COLO668 (cell line): Measurements from ENCODE around the gene CDKAL1.
A peak's percentile ranks its signal among the peaks of the same experiment; 100 is the strongest.
"Not testable (repeated sequence)": the region's sequence is repeated elsewhere in the genome, so short reads cannot be mapped to it uniquely, and the experiment has no call there.

Source experiments
- DNase-seq: peaks from one replicate; lab custom pipeline; 2025; ENCODE audit not compliant: unreplicated experiment; lab: John Stamatoyannopoulos, UW

Gene CDKAL1

GRCh38 chr6:21087188-21087587 is 552.9 kb downstream of the CDKAL1 start:
- DNase-seq = no peak

GRCh38 chr6:21091411-21091810 is 557.2 kb downstream of the CDKAL1 start:
- DNase-seq = no peak

- not testable (repeated sequence) for DNase-seq
These were observed 558.0 kb downstream of the CDKAL1 start for GRCh38 chr6:21092231-21092772.

- no peak for DNase-seq
These were observed 561.2 kb downstream of the CDKAL1 start for GRCh38 chr6:21095462-21095861.

- no peak for DNase-seq
These were observed 563.9 kb downstream of the CDKAL1 start for GRCh38 chr6:21098134-21098533.

GRCh38 chr6:21098744-21099143 is 564.5 kb downstream of the CDKAL1 start:
- no peak for DNase-seq

GRCh38 chr6:21099338-21100314 is 565.4 kb downstream of the CDKAL1 start:
- no peak for DNase-seq

- DNase-seq = no peak
These were observed 566.7 kb downstream of the CDKAL1 start for GRCh38 chr6:21100991-21101390.

- DNase-seq = no peak
These were observed 567.4 kb downstream of the CDKAL1 start for GRCh38 chr6:21101694-21102093.

- no peak for DNase-seq
These were observed 567.9 kb downstream of the CDKAL1 start for GRCh38 chr6:21102201-21102600.

- DNase-seq = no peak
These were observed 568.4 kb downstream of the CDKAL1 start for GRCh38 chr6:21102624-21103023.

- no peak for DNase-seq
These were observed 569.5 kb downstream of the CDKAL1 start for GRCh38 chr6:21103626-21104224.

GRCh38 chr6:21104288-21104687 is 570.0 kb downstream of the CDKAL1 start:
- DNase-seq = no peak

- DNase-seq = no peak
These were observed 573.5 kb downstream of the CDKAL1 start for GRCh38 chr6:21107796-21108195.

- DNase-seq = no peak
These were observed 575.3 kb downstream of the CDKAL1 start for GRCh38 chr6:21109391-21110178.

- no peak for DNase-seq
These were observed 576.4 kb downstream of the CDKAL1 start for GRCh38 chr6:21110684-21111083.

GRCh38 chr6:21111093-21111725 is 577.0 kb downstream of the CDKAL1 start:
- peak; percentile 5 for DNase-seq

- no peak for DNase-seq
These were observed 580.9 kb downstream of the CDKAL1 start for GRCh38 chr6:21115111-21115510.

- no peak for DNase-seq
These were observed 582.5 kb downstream of the CDKAL1 start for GRCh38 chr6:21116736-21117135.

GRCh38 chr6:21118216-21118780 is 584.0 kb downstream of the CDKAL1 start:
- DNase-seq = no peak
